RWPE2 (cell line): ENCODE results near the gene CD72.
A peak's percentile ranks its signal among the peaks of the same experiment; 100 is the strongest.
"Not testable (repeated sequence)": the region's sequence is repeated elsewhere in the genome, so short reads cannot be mapped to it uniquely, and the experiment has no call there.

Experiments used
- ATAC-seq: fragments of 200-7000 bp; cut with Tn5 transposase; 3 replicates; pipeline ENCODE4 v1.9.1; 2021; ENCODE audit warnings: low read depth
- DNase-seq: peaks from one replicate; pipeline ENCODE4 v3.0.0-alpha.2; 2020; ENCODE audit warnings: low spot score
- H3K27ac ChIP-seq: fragments of 450-650 bp; 2 replicates; pipeline ENCODE4 v1.5.1; 2017; ENCODE audit warnings: mild to moderate bottlenecking; ENCODE audit not compliant: poor library complexity, severe bottlenecking
- H3K27me3 ChIP-seq: fragments of 250-450 bp; sonication (Bioruptor Pico); 2 replicates; pipeline ENCODE4 v1.5.1; 2021; ENCODE audit warnings: mild to moderate bottlenecking, moderate library complexity; ENCODE audit not compliant: insufficient read depth, poor library complexity, severe bottlenecking
- H3K36me3 ChIP-seq: fragments of 250-450 bp; sonication (Bioruptor Pico); 2 replicates; pipeline ENCODE4 v1.5.1; 2020; ENCODE audit warnings: low read depth, mild to moderate bottlenecking, moderate library complexity
- H3K4me1 ChIP-seq: fragments of 250-450 bp; sonication (Bioruptor Pico); 2 replicates; pipeline ENCODE4 v1.5.1; 2021; ENCODE audit warnings: mild to moderate bottlenecking, moderate library complexity; ENCODE audit not compliant: insufficient read depth, poor library complexity, severe bottlenecking
- H3K4me3 ChIP-seq: fragments of 250-450 bp; sonication (Bioruptor Pico); 2 replicates; pipeline ENCODE4 v1.5.1; 2021; ENCODE audit warnings: mild to moderate bottlenecking, moderate library complexity; ENCODE audit not compliant: severe bottlenecking
- H3K9me3 ChIP-seq: fragments of 250-450 bp; sonication (Bioruptor Pico); 2 replicates; pipeline ENCODE4 v1.5.1; 2021; ENCODE audit warnings: mild to moderate bottlenecking, moderate library complexity; ENCODE audit not compliant: severe bottlenecking
- CTCF ChIP-seq: fragments of 450-650 bp; IDR thresholded peaks from one replicate; pipeline ENCODE4 v1.5.1; 2017; ENCODE audit warnings: mild to moderate bottlenecking, moderate library complexity; ENCODE audit not compliant: poor library complexity, severe bottlenecking

CD72 gene

GRCh38 chr9:35612843-35613242, 5.4 kb downstream of the CD72 start:
- TF ChIP-seq CTCF: no peak
- no peaks in the 10 kb centered on the region for H3K4me1 ChIP-seq
- no peak overlapping the region for H3K27ac ChIP-seq
- no peak for DNase-seq
- peaks cover 6% of the 10 kb centered on the region for H3K27me3 ChIP-seq
- no peak for ATAC-seq
- H3K4me3 ChIP-seq: no peak overlapping the region
- no peaks in the 10 kb centered on the region for H3K36me3 ChIP-seq
- H3K9me3 ChIP-seq: no peaks in the 10 kb centered on the region

GRCh38 chr9:35612066-35612465, 6.1 kb downstream of the CD72 start:
- DNase-seq, ATAC-seq, H3K27me3 ChIP-seq, H3K27ac ChIP-seq, H3K4me1 ChIP-seq, H3K4me3 ChIP-seq, H3K36me3 ChIP-seq, H3K9me3 ChIP-seq: not testable (repeated sequence)

GRCh38 chr9:35611230-35611797, 6.9 kb downstream of the CD72 start:
- Histone ChIP-seq H3K9me3 (no peaks in the 10 kb centered on the region), H3K27ac (no peak overlapping the region), H3K4me1 (no peaks in the 10 kb centered on the region), H3K27me3 (no peaks in the 10 kb centered on the region), H3K36me3 (no peaks in the 10 kb centered on the region), H3K4me3 (no peak overlapping the region)
- DNase-seq (no peak), ATAC-seq (peak; percentile 56)
- TF ChIP-seq CTCF: peak; percentile 79

GRCh38 chr9:35609820-35610163, 8.4 kb downstream of the CD72 start:
- H3K4me1 ChIP-seq: no peaks in the 10 kb centered on the region
- no peak for TF ChIP-seq CTCF
- H3K27ac ChIP-seq: no peak overlapping the region
- H3K4me3 ChIP-seq: no peak overlapping the region
- DNase-seq: no peak
- H3K36me3 ChIP-seq: no peaks in the 10 kb centered on the region
- no peaks in the 10 kb centered on the region for H3K27me3 ChIP-seq
- H3K9me3 ChIP-seq: no peaks in the 10 kb centered on the region
- no peak for ATAC-seq

GRCh38 chr9:35609001-35609819, 9.0 kb downstream of the CD72 start:
- no peak for DNase-seq
- TF ChIP-seq CTCF: no peak
- Histone ChIP-seq H3K9me3 (no peaks in the 10 kb centered on the region), H3K27ac (no peak overlapping the region), H3K36me3 (no peaks in the 10 kb centered on the region), H3K27me3 (no peaks in the 10 kb centered on the region), H3K4me1 (no peaks in the 10 kb centered on the region), H3K4me3 (no peak overlapping the region)
- ATAC-seq: no peak
